Measurements from ENCODE around the gene MBLAC1. TPM values are rescaled to one million over a fixed set of nuclear protein-coding genes. Genes with fewer than 3 reads are reported as not detected.

Gene MBLAC1
- total RNA-seq, 1 donor: 2.2 TPM

DNA sequence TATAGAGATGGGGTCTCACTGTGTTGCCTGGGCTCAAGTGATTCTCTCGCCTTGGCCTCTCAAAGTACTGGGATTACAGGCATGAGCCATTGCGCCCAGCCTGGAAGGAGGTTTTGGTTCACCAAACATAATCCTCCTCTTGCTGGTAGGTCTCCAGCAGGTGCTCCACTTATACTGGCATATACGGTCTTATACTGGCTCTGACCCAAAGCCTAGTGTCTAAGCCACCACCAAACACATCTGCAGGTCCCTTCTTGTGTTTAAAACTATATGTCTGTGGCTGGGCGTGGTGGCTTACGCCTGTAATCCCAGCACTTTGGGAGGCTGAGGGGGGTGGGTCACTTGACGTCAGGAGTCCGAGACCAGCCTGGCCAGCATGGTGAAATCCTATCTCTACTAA is 5.4 kb downstream of the MBLAC1 start:
- Histone ChIP-seq H3K36me3 (ENCODE audit: insufficient read depth, low read length) (no peaks in the 10 kb centered on the region), H4K20me1 (ENCODE audit: insufficient read depth, low read length) (no peaks in the 10 kb centered on the region), H3K9me3 (ENCODE audit: low read depth, low read length) (no peaks in the 10 kb centered on the region), H3K4me2 (ENCODE audit: insufficient read depth, low read length) (no peak overlapping the region), H3K27ac (ENCODE audit: low read depth, low read length) (no peak overlapping the region), H3K4me1 (ENCODE audit: insufficient read depth, low read length) (peaks cover 7% of the 10 kb centered on the region), H3K79me2 (ENCODE audit: insufficient read depth, low read length) (peaks cover 3% of the 10 kb centered on the region), H3K27me3 (ENCODE audit: insufficient read depth, low read length) (peaks cover 3% of the 10 kb centered on the region), H3K4me3 (ENCODE audit: insufficient read depth, low read length) (no peak overlapping the region), H2AFZ (ENCODE audit: low read length) (no peak overlapping the region)
- TF ChIP-seq, protein P1, sequence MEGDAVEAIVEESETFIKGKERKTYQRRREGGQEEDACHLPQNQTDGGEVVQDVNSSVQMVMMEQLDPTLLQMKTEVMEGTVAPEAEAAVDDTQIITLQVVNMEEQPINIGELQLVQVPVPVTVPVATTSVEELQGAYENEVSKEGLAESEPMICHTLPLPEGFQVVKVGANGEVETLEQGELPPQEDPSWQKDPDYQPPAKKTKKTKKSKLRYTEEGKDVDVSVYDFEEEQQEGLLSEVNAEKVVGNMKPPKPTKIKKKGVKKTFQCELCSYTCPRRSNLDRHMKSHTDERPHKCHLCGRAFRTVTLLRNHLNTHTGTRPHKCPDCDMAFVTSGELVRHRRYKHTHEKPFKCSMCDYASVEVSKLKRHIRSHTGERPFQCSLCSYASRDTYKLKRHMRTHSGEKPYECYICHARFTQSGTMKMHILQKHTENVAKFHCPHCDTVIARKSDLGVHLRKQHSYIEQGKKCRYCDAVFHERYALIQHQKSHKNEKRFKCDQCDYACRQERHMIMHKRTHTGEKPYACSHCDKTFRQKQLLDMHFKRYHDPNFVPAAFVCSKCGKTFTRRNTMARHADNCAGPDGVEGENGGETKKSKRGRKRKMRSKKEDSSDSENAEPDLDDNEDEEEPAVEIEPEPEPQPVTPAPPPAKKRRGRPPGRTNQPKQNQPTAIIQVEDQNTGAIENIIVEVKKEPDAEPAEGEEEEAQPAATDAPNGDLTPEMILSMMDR (IDR thresholded peaks at IDR 0.05; ENCODE audit: extremely low read depth, low read depth, low read length): no peak
- DNase-seq (ENCODE audit: insufficient read length, low spot score, missing footprints): no peak

DNA sequence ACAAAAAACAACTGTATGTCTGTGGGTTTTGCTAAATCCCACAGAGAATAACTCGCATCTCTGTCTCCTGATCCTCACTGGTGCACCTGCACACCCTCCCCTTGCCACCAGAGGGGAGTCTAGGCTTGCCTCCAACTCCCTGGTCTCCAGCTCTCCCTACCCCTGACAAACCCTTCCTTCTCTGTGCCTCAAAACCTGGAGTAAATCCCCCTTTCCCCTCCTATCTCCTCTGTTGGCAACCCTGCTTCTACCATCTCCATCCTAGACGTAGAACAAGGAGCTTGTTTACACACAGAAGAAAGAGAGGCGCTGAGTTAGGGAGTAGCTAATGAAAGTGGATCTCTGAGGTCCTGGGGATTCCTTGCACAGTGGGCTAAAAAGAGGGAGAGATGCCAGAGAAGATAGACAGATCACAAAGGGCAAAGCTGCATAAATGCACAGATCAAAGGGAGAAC is 6.0 kb downstream of the MBLAC1 start:
- peaks cover under 1% of the 10 kb centered on the region for H3K79me2 ChIP-seq (ENCODE audit: insufficient read depth, low read length)
- no peak overlapping the region for H2AFZ ChIP-seq (ENCODE audit: low read length)
- no peaks in the 10 kb centered on the region for H3K36me3 ChIP-seq (ENCODE audit: insufficient read depth, low read length)
- no peaks in the 10 kb centered on the region for H3K9me3 ChIP-seq (ENCODE audit: low read depth, low read length)
- TF ChIP-seq, protein P1 (IDR thresholded peaks at IDR 0.05; ENCODE audit: extremely low read depth, low read depth, low read length): peak; percentile 90
- no peaks in the 10 kb centered on the region for H4K20me1 ChIP-seq (ENCODE audit: insufficient read depth, low read length)
- no peak overlapping the region for H3K4me3 ChIP-seq (ENCODE audit: insufficient read depth, low read length)
- H3K27ac ChIP-seq (ENCODE audit: low read depth, low read length): no peak overlapping the region
- H3K4me2 ChIP-seq (ENCODE audit: insufficient read depth, low read length): no peak overlapping the region
- DNase-seq (ENCODE audit: insufficient read length, low spot score, missing footprints): peak; percentile 93
- peaks cover 3% of the 10 kb centered on the region for H3K27me3 ChIP-seq (ENCODE audit: insufficient read depth, low read length)
- H3K4me1 ChIP-seq (ENCODE audit: insufficient read depth, low read length): peaks cover 7% of the 10 kb centered on the region

DNA sequence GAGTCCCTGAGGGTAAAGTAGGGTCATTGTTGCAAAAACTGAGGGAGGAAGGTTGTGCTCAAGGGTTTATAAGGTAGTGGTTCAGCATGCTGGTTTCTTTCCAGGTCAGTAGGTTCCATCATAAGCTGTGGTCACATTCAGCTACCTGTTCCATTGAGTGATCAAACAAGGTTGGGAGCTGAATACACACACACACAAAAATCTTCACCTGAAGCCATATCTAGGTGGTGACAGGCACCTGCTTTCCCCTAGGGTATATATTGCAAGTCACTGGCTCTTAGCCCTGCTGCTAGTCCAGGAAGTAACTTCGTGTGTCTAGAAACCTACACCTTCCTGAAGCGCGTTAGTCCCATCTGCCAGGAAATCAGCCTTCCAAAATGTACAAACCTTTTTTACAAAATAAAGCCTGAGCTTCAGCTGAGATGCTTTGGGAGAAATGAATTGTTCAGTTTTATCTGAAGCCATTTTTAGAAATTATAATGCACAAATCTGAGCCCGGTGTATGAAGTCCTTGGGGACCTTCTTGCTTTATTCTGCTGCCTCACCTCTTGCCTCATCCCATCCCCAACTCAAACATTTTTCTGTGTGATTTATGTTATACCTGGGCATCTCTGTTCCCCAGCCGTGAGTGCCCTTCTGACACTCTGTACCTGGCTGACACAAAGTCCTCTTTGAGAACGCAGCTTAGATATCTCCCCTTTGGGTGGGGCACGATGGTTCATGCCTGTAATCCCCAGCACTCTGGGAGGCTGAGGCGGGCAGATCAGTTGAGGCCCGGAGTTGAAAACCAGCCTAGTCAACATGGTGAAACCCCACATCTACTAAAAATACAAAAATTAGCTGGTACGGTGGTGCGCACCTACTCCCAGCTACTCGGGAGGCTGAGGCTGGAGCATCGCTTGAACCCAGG is 11.3 kb downstream of the MBLAC1 start:
- Histone ChIP-seq H3K4me3 (ENCODE audit: insufficient read depth, low read length) (no peak overlapping the region), H3K27ac (ENCODE audit: low read depth, low read length) (no peak overlapping the region), H2AFZ (ENCODE audit: low read length) (no peak overlapping the region), H3K79me2 (ENCODE audit: insufficient read depth, low read length) (no peaks in the 10 kb centered on the region), H3K27me3 (ENCODE audit: insufficient read depth, low read length) (no peaks in the 10 kb centered on the region), H3K4me2 (ENCODE audit: insufficient read depth, low read length) (no peak overlapping the region), H3K4me1 (ENCODE audit: insufficient read depth, low read length) (no peaks in the 10 kb centered on the region), H4K20me1 (ENCODE audit: insufficient read depth, low read length) (no peaks in the 10 kb centered on the region), H3K9me3 (ENCODE audit: low read depth, low read length) (no peaks in the 10 kb centered on the region), H3K36me3 (ENCODE audit: insufficient read depth, low read length) (no peaks in the 10 kb centered on the region)
- DNase-seq (ENCODE audit: insufficient read length, low spot score, missing footprints): peak; percentile 69
- TF ChIP-seq, protein P1 (IDR thresholded peaks at IDR 0.05; ENCODE audit: extremely low read depth, low read depth, low read length): no peak

DNA sequence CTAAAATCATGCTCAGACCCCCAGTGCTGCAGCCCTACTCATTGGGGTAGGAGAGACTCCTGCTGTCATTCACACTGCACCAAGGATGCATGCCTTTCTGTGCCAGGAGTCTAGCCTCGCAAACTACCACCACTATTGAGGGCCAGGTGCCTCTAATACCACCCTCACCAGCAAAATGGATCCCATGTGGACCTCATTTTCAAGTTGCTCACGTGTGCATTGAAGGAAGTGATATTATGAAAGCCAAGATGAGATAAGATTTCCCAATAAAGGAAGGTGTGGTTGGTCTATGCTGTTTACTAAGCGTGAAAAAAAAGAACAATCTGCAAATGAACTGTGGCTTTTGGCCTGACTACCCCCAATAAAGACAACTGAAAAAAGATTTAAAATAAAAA is 14.8 kb downstream of the MBLAC1 start:
- TF ChIP-seq, protein P1 (IDR thresholded peaks at IDR 0.05; ENCODE audit: extremely low read depth, low read depth, low read length): no peak
- Histone ChIP-seq H3K27me3 (ENCODE audit: insufficient read depth, low read length) (no peaks in the 10 kb centered on the region), H3K36me3 (ENCODE audit: insufficient read depth, low read length) (no peaks in the 10 kb centered on the region), H2AFZ (ENCODE audit: low read length) (no peak overlapping the region), H3K27ac (ENCODE audit: low read depth, low read length) (no peak overlapping the region), H3K79me2 (ENCODE audit: insufficient read depth, low read length) (no peaks in the 10 kb centered on the region), H4K20me1 (ENCODE audit: insufficient read depth, low read length) (no peaks in the 10 kb centered on the region), H3K4me1 (ENCODE audit: insufficient read depth, low read length) (no peaks in the 10 kb centered on the region), H3K4me2 (ENCODE audit: insufficient read depth, low read length) (no peak overlapping the region), H3K9me3 (ENCODE audit: low read depth, low read length) (no peaks in the 10 kb centered on the region), H3K4me3 (ENCODE audit: insufficient read depth, low read length) (no peak overlapping the region)
- DNase-seq (ENCODE audit: insufficient read length, low spot score, missing footprints): no peak

Data from osteoblast (primary cell).